HPDE6-E6E7 (cell line): ENCODE data around the gene DUSP10.

Source experiments
- DNase-seq: peaks from one replicate; pipeline ENCODE4 v3.0.0; 2011; ENCODE audit warnings: missing footprints; ENCODE audit errors: extremely low spot score

The DUSP10 gene

GRCh38 chr1:221765527-221765926 is 23.6 kb upstream of the DUSP10 start:
- DNase-seq = no peak

GRCh38 chr1:221762121-221762520 is 20.2 kb upstream of the DUSP10 start:
- DNase-seq = no peak

GRCh38 chr1:221761354-221762002 is 19.6 kb upstream of the DUSP10 start:
- no peak for DNase-seq

GRCh38 chr1:221760911-221761310 is 19.0 kb upstream of the DUSP10 start:
- DNase-seq = no peak

- DNase-seq = no peak
Observed at GRCh38 chr1:221759436-221759835, 17.5 kb upstream of the DUSP10 start.

DNA sequence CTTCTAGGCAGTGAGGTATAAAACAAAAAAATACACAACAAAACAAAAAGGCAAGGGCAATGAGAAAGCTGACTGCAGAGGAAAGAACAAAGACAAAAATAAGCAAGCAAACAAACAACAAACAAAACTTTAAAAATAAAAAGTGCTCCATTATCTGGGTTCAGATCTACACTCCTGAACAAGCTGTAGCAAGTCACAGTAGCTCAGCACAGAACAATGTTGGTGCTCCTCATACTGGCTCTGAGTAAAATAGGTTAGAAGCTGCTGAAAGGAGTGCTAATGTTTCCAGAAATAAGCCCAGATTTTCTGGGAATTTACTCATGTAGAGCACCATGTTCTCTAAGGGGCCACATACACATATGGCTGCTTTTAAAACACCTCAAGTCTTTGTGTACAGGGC is 16.6 kb upstream of the DUSP10 start:
- no peak for DNase-seq

GRCh38 chr1:221756830-221757551 is 15.1 kb upstream of the DUSP10 start:
- DNase-seq = no peak

GRCh38 chr1:221753828-221754188 is 11.9 kb upstream of the DUSP10 start:
- DNase-seq = no peak

DNA sequence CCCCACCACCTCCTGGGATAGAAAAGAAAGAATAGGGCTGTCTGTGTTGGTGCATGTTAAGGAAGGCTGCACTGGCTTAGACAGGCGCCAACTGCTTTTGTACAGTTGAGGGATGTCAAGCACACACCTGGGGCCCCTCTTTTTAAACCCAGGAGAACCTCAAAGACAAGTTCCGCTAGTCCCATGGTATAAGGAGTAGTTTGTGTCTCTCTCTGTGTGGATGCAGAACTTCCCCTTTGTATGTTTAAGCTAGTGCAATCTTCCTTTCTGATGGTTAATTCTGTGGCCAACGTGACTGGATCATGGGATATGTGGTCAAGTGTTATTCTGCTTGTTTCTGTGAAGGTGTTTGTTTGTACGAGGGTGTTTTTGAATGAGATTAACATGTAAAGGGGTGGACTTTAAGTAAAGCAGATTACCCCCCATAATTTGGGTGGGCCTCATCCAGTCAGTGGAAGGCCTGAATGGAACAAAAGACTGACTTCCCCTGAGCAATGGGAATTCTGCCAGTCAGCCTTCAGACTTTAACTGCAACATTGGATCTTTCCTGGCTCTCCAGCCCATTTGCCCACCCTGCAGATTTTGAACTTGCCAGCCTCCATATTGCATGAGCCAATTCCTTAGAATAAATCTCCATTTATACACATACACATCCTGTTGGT is 9.5 kb upstream of the DUSP10 start:
- no peak for DNase-seq

DNA sequence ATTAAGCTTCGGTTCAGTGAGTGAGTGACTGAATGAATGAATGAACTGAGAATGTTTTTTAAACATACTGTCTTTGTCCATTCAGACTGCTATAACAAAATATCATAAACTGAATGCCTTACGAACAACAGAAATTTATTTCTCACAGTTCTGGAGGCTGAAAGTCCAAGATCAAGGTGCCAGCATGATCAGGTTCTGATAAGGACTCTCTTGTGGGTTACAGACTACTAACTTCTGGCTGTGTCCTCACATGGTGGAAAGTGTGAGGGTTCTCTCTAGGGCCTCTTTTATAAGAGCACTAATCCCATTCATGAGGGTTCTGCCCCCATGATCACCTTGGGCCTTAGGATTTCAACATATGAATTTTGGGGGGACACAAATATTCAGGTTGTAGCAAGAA is 7.1 kb upstream of the DUSP10 start:
- DNase-seq = no peak

DNA sequence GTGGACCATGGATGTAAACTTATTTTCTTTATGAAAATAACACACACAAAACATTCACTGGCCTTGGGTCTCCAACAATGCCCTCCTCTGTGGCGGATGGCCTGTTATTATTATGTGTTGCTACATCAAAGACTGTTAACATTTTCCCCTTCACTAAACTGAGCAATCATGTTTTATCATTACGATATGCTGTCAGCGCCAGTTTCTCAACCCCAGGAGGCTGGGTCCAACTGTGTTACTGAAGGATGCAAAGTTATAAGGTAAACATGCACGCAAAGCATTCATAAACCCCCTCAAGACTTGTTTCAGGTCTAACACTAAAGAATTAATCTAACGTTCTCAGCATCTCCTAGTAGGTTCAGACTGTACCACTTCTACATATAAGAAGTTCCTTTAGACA is 6.0 kb upstream of the DUSP10 start:
- DNase-seq = no peak

DNA sequence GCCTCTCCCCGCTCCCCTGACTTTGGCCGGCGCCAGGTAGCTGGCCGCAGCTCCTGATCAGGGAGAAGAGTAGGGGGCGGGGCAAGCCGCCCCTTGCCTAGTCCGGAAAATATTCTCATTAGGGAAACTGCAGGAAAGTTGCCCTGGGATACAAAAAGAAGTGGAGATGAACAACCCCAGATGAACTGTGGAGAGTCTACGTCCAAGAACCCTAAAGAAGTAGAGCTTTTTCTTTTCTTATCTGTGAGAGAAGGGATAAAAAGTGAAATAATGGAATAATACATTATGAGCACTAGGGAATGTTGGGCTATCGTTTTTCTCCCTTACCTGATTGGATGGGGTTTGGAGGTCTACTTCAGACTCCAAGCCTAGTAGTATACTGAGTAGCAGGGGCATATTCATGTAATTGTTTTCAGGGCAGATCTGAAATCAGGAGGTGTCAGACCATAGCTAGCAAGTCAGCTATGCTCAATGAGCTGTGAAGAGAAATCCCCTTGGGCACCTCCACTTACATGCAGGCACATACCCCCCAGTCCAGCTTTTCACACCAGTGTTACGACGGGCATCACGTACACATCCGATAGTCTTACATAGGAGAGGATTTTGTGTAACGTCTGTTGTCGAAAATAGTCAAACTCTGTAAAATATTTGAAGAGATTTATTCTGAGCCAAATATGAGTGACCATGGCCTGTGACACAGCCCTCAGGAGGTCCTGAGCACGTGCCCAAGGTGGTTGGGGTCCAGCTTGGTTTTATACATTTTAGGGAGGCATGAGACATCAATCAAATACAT is 1.7 kb upstream of the DUSP10 start:
- no peak for DNase-seq

- DNase-seq = peak; percentile 47
Observed at GRCh38 chr1:221742555-221743415, 896 bp upstream of the DUSP10 start.

DNA sequence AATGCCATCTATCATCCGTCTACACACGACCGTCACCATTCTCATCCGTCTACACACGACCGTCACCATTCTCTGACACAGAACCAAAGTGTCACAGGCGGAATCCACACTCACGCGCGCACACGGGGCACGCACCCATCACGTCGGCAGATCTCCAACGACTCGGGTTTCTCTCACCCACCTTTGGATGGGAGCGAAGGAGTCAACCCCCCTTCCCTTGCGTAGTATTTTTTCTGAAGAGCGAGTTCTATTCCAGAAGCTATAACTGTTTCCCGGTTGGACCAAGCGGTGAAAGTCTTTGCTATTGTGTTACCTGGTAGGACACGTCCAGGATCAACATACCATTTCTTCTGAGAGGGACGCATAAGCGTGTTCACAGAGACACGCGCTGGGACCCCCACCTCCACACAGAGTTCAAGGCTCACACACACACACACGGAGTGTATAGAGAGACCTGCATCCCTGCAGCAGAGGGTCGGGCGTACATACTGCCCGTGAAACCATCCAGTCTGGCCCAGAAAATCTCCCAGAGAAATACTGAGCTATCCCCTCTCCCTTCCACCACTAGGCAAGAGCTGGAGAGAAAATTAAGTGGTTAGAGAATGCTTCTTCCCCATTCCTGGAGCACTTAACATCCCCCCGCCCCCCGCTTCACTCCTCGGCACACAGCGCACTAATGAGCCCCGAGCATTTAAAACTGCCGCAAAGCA is 741 bp downstream of the DUSP10 start:
- peak; percentile 16 for DNase-seq

- no peak for DNase-seq
Observed at GRCh38 chr1:221740369-221740992, 1.4 kb downstream of the DUSP10 start.

- DNase-seq = no peak
Observed at GRCh38 chr1:221739677-221740025, 2.2 kb downstream of the DUSP10 start.

DNA sequence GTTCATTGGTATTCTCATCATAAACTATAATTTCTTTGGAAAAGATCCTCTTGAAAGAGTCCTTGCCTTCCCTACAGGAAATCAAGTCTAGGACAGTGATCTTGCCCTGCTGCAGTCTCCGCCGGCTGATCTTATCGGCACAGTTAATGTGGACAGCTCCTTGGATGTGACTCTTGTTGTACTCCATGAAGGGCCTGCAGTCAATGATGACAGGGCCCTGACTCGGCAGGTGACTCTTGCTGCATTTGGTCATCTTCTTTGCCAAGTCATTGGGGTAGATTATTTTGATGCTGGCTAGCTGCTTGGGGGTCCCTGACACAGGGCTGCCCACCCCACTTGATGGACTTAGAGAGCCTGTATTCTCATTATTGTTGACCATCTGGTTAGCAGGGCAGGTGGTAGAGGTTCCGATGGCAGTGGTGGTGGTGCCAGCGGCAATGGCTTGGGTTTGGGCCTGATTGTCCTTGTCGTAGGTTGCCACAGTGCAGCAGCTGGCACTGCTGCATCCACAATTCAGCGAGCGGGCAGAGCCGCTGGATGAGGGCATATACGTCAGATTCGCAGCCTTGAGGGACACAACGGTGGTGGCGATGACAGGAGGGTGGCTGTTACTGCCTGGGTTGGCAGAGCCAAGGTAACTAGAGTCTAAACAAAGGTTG is 2.7 kb downstream of the DUSP10 start:
- DNase-seq = no peak

DNA sequence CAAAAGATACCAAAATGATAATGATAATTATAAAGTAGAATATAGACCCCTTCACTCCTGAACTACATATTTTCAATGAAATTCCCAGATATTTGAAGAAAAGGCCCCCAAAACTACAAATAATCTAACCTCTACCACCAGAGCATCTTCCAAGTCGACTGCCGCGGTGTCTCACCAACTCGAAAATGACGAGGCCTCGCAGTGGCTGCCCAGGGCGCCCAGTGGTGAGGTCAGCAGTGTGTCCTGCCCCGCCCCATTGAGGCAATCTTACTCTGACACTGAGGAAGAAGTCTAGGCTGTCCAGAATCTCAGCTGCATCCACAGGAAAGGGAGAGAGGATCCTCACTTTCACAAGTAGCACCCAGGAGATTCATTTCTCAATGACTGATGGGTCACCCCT is 5.2 kb downstream of the DUSP10 start:
- no peak for DNase-seq

- DNase-seq = no peak
Observed at GRCh38 chr1:221735999-221736398, 5.9 kb downstream of the DUSP10 start.

DNA sequence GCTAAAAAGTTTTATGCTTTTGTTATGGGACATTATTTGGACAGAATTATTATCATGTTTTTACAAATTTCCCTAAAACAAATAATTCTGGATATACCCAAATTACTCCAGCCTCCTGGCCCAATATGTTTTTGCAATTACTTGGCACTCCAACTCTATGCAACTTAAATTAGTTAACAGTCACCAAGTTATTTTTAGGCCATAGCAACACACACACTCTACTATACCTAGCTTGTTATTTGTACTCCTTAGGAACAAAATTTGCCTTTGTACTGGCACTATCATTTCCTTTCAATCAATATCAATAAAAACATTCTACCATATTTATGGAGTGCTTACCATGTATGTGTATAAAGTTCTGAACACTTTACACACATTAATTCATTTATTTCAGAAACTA is 7.7 kb downstream of the DUSP10 start:
- DNase-seq = no peak
